BLaER1 (cell line): Measurements from ENCODE around the gene NME4.
"Not testable (repeated sequence)": the region's sequence is repeated elsewhere in the genome, so short reads cannot be mapped to it uniquely, and the experiment has no call there.

Experiments
- H3K27ac ChIP-seq: shearing (Covaris generic); formaldehyde crosslinking; 2 replicates; pipeline ENCODE4 v1.8.1; 2022
- H3K27me3 ChIP-seq: shearing (Covaris generic); formaldehyde crosslinking; 2 replicates; pipeline ENCODE4 v1.8.1; 2022
- H3K36me3 ChIP-seq: shearing (Covaris generic); formaldehyde crosslinking; 2 replicates; pipeline ENCODE4 v1.8.1; 2022
- H3K4me1 ChIP-seq: shearing (Covaris generic); formaldehyde crosslinking; 2 replicates; pipeline ENCODE4 v1.8.1; 2022
- H3K4me2 ChIP-seq: shearing (Covaris generic); formaldehyde crosslinking; 2 replicates; pipeline ENCODE4 v1.8.1; 2022
- H3K4me3 ChIP-seq: shearing (Covaris generic); formaldehyde crosslinking; 2 replicates; pipeline ENCODE4 v1.8.1; 2022
- H3K9ac ChIP-seq: shearing (Covaris generic); formaldehyde crosslinking; 2 replicates; pipeline ENCODE4 v1.8.1; 2022
- H3K9me3 ChIP-seq: shearing (Covaris generic); formaldehyde crosslinking; 2 replicates; pipeline ENCODE4 v1.8.1; 2022
- H4K20me1 ChIP-seq: shearing (Covaris generic); formaldehyde crosslinking; 2 replicates; pipeline ENCODE4 v1.8.1; 2022
- Cebpa-rat ChIP-seq: shearing (Covaris generic); IDR thresholded peaks from 2 replicates; pipeline ENCODE4 v1.8.1; 2022

Gene NME4

DNA sequence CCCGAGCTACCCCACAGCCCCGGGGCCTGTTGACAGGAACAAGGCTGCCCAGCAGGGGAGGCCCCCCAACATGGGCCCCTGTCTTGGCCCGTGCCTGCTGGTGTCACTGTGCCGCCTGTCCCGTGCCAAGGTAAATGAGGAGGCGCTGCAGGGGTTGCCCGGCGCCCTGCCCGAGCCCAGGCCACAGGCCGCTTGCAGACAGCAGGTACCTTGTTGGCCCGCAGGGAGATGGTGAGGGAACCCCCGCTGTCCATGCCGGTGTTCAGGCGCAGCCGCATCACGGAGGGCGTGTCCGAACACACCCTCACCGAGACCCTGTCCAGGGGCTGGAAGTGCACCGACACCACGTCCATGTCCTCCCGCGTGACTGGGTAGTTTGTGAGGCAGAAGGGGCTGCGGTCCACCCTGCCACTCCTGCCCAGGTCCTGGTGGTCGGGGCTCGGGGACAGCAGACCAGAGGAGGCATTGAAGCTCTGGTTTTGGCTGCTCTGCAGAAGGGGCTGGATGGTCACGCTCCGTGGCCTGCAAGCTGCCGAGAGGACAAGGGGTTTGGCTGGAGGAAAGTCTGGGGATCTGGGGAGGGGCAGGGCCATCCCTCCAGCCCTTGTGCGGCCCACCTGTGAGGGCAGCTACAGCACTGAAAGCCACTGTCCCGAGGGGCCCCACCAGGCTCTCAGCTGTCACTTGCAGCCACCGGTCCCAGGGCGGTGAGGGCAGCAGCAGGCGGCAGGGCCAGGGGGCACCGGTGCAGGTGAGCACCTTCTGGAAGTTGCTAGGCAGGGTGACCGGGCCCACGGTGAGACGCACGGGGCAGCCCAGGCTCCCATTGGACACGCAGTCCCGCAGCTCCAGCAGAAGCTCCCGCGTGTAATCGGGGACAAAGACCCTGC is 20.8 kb upstream of the NME4 start:
- Histone ChIP-seq H3K4me1 (peaks cover 42% of the 10 kb centered on the region), H3K36me3 (peaks cover 59% of the 10 kb centered on the region), H3K9ac (no peak overlapping the region), H3K4me3 (no peak overlapping the region), H3K4me2 (no peak overlapping the region), H4K20me1 (peaks cover 46% of the 10 kb centered on the region), H3K27ac (no peak overlapping the region), H3K9me3 (no peaks in the 10 kb centered on the region), H3K27me3 (no peaks in the 10 kb centered on the region)
- no peak for TF ChIP-seq Cebpa-rat

DNA sequence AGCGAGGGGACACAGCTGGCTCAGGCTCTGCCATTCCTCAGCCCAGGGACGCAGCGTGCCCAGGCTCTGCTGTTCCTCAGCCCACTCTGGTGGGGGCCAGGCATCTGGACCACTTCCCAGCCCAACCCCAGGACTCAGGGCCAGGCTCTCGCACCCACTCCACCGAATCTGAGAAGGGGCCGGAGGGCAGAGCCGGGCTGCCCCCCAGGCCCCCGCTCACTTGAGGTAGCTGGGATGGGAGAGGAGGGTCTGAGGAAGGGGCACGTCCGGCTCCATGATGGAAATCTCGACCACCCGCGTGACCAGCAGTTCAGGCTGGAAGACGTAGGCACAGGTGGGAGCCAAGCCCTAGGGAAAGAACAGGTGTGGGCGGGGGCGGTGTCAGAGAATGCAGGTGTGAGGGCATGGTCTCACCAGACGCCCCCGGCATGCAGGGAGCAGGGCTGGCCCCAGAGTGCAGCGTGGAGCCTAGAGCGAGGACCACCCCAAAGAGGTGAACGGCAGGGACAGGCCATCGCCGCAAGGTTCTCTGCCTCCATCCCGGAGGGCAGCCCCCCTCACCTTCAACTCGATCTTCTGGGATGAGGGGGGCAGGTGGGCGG is 20.1 kb upstream of the NME4 start:
- H3K4me2 ChIP-seq: no peak overlapping the region
- no peaks in the 10 kb centered on the region for H3K9me3 ChIP-seq
- peaks cover 34% of the 10 kb centered on the region for H3K4me1 ChIP-seq
- H3K9ac ChIP-seq: no peak overlapping the region
- TF ChIP-seq Cebpa-rat: no peak
- no peak overlapping the region for H3K4me3 ChIP-seq
- H4K20me1 ChIP-seq: peaks cover 45% of the 10 kb centered on the region
- H3K27me3 ChIP-seq: no peaks in the 10 kb centered on the region
- peaks cover 59% of the 10 kb centered on the region for H3K36me3 ChIP-seq
- no peak overlapping the region for H3K27ac ChIP-seq

DNA sequence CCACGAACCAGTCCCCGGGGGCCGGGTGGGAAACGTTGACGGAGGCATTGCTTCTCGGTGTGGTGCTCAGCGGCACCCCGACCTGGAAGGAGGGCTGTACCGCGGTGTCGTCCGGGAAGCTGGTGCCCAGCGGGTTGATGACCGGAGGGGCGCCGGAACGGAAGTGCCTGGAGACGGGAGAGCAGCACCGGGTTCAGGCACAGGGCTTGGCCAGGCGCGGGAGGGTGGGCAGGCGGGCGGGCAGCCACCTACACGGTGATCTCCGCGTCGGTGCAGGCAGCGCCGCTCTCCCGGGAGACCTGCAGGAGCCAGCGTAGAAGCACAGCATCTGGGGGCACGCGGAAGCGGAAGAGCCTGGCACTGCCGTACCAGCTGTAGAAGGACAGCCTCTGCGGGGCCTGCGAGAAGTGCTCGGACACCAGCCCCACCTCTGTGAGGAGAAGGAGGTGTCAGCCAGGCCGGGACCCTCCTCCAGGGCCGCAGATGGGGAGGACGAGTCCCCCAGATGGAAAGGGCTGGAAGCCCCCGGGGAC is 19.5 kb upstream of the NME4 start:
- no peak for TF ChIP-seq Cebpa-rat
- H3K9me3 ChIP-seq: no peaks in the 10 kb centered on the region
- no peak overlapping the region for H3K4me2 ChIP-seq
- H3K36me3 ChIP-seq: peaks cover 54% of the 10 kb centered on the region
- H3K9ac ChIP-seq: no peak overlapping the region
- H3K4me3 ChIP-seq: no peak overlapping the region
- H4K20me1 ChIP-seq: peaks cover 39% of the 10 kb centered on the region
- H3K27me3 ChIP-seq: no peaks in the 10 kb centered on the region
- H3K4me1 ChIP-seq: peaks cover 29% of the 10 kb centered on the region
- H3K27ac ChIP-seq: no peak overlapping the region

DNA sequence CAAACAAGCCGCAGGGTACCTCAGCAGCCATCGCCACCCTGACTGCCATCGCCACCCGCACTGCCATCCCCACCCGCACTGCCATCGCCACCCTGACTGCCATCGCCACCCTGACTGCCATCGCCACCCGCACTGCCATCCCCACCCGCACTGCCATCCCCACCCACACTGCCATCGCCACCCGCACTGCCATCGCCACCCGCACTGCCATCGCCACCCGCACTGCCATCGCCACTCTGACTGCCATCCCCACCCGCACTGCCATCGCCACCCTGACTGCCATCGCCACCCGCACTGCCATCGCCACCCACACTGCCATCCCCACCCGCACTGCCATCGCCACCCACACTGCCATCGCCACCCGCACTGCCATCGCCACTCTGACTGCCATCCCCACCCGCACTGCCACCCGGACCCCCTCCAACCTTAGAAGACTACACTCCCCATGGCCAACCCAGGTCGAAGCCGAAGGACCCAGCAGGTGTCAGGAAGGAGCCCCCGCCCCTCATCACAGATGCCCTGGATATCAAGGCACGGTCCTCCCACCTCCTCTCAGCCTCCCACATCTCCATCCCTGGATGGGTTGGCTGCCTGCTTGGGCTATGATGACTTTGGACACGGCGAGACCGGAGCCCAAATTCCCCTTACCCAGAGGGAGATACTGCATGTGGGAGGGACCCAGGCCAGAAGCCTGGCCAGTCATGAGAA is 18.7 kb upstream of the NME4 start:
- H3K4me1 ChIP-seq: peaks cover 28% of the 10 kb centered on the region
- H3K27me3 ChIP-seq, H3K27ac ChIP-seq, H3K4me2 ChIP-seq, H3K4me3 ChIP-seq, H3K9me3 ChIP-seq: not testable (repeated sequence)
- H3K36me3 ChIP-seq: peaks cover 46% of the 10 kb centered on the region
- peaks cover 34% of the 10 kb centered on the region for H4K20me1 ChIP-seq
- H3K9ac ChIP-seq: 0 out of 2 replicates have a peak overlapping the region, but pooled peaks have one; percentile 15

DNA sequence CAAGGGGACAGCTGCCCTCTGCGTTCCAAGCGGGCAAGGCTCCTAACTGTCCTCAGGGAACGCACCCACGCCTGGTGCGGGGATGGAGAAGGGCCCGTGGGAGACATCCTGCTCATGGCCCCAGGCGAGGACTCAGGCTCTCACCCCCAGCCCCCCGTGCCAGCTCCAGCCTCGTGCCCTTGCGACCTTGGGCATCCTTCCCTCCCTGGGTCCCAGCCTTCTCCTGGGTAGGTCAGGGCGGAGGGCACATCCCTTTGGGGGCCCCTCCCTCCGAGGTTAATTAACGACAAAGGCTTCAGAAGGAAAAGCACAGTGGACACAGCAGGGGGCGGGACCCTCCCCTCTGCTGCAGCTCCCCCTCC is 18.2 kb upstream of the NME4 start:
- Histone ChIP-seq H3K9me3 (no peaks in the 10 kb centered on the region), H3K4me3 (no peak overlapping the region)
- no peak for TF ChIP-seq Cebpa-rat

DNA sequence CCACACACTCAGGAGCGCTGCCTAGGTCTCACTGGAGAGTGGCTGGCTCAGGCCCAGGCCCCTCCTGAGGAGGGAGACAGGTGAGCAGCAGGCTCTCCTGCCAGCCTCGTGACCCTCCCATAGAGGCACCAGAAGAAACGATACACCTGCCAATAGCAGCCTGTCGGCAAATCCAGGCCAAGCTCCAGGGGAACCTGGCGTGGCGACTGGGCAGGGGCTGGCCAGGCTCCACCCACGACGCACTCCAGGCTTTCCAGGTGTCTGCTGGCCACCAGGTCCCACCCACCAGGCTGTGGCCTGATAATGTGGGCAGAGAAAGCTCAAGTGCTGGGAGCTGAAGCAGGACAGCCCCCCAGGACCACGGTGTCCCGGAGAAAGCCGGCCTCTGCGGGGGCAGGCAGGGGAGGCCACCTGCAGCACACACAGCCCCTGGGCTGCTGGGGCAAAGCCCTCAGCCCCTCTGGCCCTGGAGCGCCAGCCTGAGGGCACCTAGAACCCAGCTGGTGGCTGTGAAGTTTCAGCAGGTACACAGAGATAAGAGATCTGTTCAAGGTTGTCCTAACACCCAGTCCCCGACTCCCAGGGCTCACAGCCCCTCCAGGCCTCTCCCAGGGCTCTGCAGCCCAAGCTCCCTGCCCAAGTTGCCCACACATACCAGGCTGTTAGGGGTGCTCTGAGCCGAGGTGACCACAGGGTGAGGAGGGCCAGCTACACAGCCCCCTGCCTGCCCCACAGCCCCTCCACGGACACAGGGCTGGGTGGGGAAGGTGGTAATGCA is 17.6 kb upstream of the NME4 start:
- Histone ChIP-seq H3K27me3 (no peaks in the 10 kb centered on the region; the same call in 1 of the 2 replicates), H3K4me1 (peaks cover 37% of the 10 kb centered on the region), H3K4me3 (no peak overlapping the region), H4K20me1 (peaks cover 34% of the 10 kb centered on the region), H3K9me3 (no peaks in the 10 kb centered on the region), H3K4me2 (no peak overlapping the region), H3K36me3 (peaks cover 35% of the 10 kb centered on the region), H3K27ac (no peak overlapping the region), H3K9ac (peak overlapping the region; percentile 48; the same call in 1 of the 2 replicates)
- TF ChIP-seq Cebpa-rat: no peak

More for the DNA sequence above, 18.2 kb upstream of the NME4 start:
- Histone ChIP-seq H3K9ac (0 out of 2 replicates have a peak overlapping the region, but pooled peaks have one; percentile 15), H3K27me3 (no peaks in the 10 kb centered on the region; the same call in 1 of the 2 replicates), H3K4me1 (peaks cover 32% of the 10 kb centered on the region), H3K27ac (no peak overlapping the region), H3K36me3 (peaks cover 41% of the 10 kb centered on the region), H4K20me1 (peaks cover 34% of the 10 kb centered on the region), H3K4me2 (no peak overlapping the region)

DNA sequence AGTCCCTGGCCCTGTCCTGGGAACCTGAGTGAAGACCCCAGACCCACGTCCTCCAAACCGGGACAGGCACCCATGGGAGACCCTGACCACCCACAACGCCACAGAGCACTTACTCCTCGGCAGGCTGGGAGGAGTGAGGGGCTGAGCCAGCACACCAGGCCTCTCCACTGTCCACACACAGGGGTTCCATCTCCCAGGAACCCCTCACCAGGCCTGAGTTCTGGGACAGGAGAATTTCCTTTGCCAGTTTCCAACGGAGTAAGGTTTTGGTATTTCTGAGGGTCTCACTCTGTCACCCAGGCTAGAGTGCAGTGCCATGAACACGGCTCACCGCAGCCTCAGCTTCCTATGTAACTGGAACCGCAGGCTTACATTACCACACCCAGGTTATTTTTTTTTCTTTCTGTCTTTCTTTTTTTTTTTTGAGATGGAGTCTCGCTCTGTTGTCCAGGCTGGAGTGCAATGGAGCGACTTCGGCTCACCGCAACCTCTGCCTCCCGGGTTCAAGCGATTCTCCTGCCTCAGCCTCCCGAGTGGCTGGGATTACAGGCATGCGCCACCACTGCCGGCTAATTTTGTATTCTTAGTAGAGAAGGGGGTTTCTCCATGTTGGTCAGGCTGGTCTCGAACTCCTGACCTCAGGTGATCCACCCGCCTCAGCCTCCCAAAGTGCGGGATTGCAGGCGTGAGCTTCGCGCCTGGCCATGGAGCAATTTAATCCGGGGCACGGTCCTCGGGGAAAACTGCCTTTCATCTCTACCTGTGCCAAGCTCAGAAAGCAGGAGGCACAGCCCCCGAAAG is 16.8 kb upstream of the NME4 start:
- peaks cover 27% of the 10 kb centered on the region for H3K36me3 ChIP-seq
- H3K9ac ChIP-seq: 0 out of 2 replicates have a peak overlapping the region, but pooled peaks have one; percentile 48
- H4K20me1 ChIP-seq: peaks cover 34% of the 10 kb centered on the region

DNA sequence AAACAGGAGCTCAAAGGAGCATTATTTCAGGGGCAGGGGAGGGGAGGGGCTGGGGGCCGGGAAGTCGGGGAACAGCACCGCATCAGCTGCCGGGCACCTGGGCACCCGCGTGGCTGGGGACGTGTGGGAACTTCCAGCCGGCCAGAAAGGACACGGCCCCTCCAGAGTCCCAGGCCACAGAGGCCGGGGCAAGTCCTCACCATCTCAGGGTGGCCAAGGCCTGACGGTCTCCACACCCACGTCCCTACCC is 16.3 kb upstream of the NME4 start:
- Histone ChIP-seq H3K27ac (peak overlapping the region; percentile 78; the same call in 1 of the 2 replicates), H3K4me3 (peak overlapping the region; percentile 89), H3K4me2 (peak overlapping the region; percentile 100), H4K20me1 (peaks cover 34% of the 10 kb centered on the region), H3K9ac (peak overlapping the region; percentile 85), H3K4me1 (peaks cover 45% of the 10 kb centered on the region), H3K9me3 (no peaks in the 10 kb centered on the region), H3K27me3 (no peaks in the 10 kb centered on the region; the same call in 1 of the 2 replicates), H3K36me3 (peaks cover 22% of the 10 kb centered on the region)
- no peak for TF ChIP-seq Cebpa-rat

More for the DNA sequence above, 16.8 kb upstream of the NME4 start:
- H3K27me3 ChIP-seq: no peaks in the 10 kb centered on the region; the same call in 1 of the 2 replicates
- H3K9me3 ChIP-seq: no peaks in the 10 kb centered on the region
- no peak overlapping the region for H3K4me3 ChIP-seq
- H3K27ac ChIP-seq: no peak overlapping the region
- H3K4me2 ChIP-seq: peak overlapping the region; percentile 100
- H3K4me1 ChIP-seq: peaks cover 44% of the 10 kb centered on the region
- TF ChIP-seq Cebpa-rat: no peak
